Liver (tissue), 3 donors: ENCODE measurements around the gene PODXL2.

ENCODE experiments used
- EGR1 ChIP-seq, 2 donors: IDR thresholded peaks; 2 replicates each; pipeline ENCODE4 v1.6.1; 2016 to 2018; ENCODE audit warnings: antibody characterized with exemption in 2 of 2, low read depth in 2 of 2
- GABPA ChIP-seq, 2 donors: IDR thresholded peaks in 1 of 2; conservative IDR thresholded peaks in 1 of 2; 2 replicates each; pipeline ENCODE4 v1.6.1; 2016; ENCODE audit warnings: antibody characterized with exemption in 2 of 2, mild to moderate bottlenecking in 1 of 2, moderate library complexity in 1 of 2
- TF ChIP-seq, protein P1 (sequence below): fragments of 150-350 bp; IDR thresholded peaks from 2 replicates; pipeline ENCODE4 v1.5.1; 2017; ENCODE audit warnings: improper control_type of control experiment, low read depth, low read length; ENCODE audit not compliant: missing input control
- TF ChIP-seq, protein P2 (sequence below): IDR thresholded peaks from 2 replicates; pipeline ENCODE4 v1.6.1; 2016; ENCODE audit warnings: antibody characterized with exemption
- TF ChIP-seq, protein P3 (sequence below): IDR thresholded peaks from 2 replicates; pipeline ENCODE4 v1.6.1; 2016; ENCODE audit warnings: antibody characterized with exemption
- donor health status: healthy.
- donor health status: healthy.

DNA sequence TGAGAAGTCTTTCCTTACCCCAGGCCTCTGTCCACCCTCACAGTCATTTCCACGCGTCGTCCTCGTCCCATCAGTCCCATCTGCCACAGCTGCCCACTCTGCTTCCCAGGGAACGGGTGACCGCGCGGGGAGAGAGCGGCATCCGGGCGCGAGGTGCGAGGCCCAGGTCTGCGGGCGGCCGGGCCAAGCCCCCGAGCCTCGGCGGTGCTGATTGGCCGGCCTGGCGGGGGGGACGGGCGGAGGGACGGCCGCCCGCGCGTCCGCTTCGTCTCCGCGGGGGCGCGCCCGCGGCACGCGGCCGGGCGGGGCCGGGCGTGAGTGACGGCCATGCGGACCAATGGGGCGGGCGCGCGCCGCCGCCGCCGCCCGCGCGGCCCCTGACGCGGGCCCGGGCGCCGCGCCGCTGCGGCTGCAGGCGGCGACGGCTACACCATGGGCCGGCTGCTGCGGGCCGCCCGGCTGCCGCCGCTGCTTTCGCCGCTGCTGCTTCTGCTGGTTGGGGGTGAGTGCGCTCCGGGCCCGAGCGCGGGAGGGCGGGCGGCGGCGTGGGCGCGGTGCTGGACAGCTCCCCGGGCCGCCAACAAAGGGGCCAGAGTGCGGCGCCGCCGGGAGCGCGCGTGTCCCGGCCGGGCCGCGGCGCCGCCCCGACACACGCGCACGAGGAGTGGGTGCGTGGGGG is at the start of gene PODXL2:
- TF ChIP-seq, protein P1, sequence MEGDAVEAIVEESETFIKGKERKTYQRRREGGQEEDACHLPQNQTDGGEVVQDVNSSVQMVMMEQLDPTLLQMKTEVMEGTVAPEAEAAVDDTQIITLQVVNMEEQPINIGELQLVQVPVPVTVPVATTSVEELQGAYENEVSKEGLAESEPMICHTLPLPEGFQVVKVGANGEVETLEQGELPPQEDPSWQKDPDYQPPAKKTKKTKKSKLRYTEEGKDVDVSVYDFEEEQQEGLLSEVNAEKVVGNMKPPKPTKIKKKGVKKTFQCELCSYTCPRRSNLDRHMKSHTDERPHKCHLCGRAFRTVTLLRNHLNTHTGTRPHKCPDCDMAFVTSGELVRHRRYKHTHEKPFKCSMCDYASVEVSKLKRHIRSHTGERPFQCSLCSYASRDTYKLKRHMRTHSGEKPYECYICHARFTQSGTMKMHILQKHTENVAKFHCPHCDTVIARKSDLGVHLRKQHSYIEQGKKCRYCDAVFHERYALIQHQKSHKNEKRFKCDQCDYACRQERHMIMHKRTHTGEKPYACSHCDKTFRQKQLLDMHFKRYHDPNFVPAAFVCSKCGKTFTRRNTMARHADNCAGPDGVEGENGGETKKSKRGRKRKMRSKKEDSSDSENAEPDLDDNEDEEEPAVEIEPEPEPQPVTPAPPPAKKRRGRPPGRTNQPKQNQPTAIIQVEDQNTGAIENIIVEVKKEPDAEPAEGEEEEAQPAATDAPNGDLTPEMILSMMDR, result no peak
- TF ChIP-seq GABPA (IDR thresholded peaks at IDR 0.05 in 1 of 2, conservative IDR thresholded peaks at IDR 0.05 in 1 of 2) (no peak), EGR1 (IDR thresholded peaks at IDR 0.05; ENCODE audit: low read depth in 2 of 2) (no peak)
- TF ChIP-seq, protein P2, sequence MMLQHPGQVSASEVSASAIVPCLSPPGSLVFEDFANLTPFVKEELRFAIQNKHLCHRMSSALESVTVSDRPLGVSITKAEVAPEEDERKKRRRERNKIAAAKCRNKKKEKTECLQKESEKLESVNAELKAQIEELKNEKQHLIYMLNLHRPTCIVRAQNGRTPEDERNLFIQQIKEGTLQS, result no peak
- TF ChIP-seq, protein P3, sequence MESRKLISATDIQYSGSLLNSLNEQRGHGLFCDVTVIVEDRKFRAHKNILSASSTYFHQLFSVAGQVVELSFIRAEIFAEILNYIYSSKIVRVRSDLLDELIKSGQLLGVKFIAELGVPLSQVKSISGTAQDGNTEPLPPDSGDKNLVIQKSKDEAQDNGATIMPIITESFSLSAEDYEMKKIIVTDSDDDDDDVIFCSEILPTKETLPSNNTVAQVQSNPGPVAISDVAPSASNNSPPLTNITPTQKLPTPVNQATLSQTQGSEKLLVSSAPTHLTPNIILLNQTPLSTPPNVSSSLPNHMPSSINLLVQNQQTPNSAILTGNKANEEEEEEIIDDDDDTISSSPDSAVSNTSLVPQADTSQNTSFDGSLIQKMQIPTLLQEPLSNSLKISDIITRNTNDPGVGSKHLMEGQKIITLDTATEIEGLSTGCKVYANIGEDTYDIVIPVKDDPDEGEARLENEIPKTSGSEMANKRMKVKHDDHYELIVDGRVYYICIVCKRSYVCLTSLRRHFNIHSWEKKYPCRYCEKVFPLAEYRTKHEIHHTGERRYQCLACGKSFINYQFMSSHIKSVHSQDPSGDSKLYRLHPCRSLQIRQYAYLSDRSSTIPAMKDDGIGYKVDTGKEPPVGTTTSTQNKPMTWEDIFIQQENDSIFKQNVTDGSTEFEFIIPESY, result no peak
